HCT116 (cell line): ENCODE results near the gene TPST1. TPM values are rescaled to one million over a fixed set of nuclear protein-coding genes. Genes with fewer than 3 reads are reported as not detected.

Experiments
- ATAC-seq: fragments of 200-7000 bp; cut with Tn5 transposase; 2 replicates; pipeline ENCODE4 v1.9.1; 2020; ENCODE audit warnings: mild to moderate bottlenecking, moderate library complexity
- BruUV-seq: library from RNA; stranded (reverse); fragments of 400-500 nt; replicated peaks from 2 replicates; lab custom pipeline; 2021; lab: Mats Ljungman, UMichigan
- CTCF ChIA-PET: fragments of 300-600 bp; sonication (Branson Sonifier 250); formaldehyde crosslinking; loops from one replicate; lab custom pipeline; 2021; ENCODE audit warnings: antibody characterized with exemption; lab: Charles Lee
- POLR2A ChIA-PET: fragments of 300-600, 350-600 bp; sonication (Branson Sonifier 250); formaldehyde crosslinking; loops from one replicate; lab custom pipeline; 2021; ENCODE audit warnings: antibody characterized with exemption; lab: Charles Lee
- RAD21 ChIA-PET, 2 experiments: fragments of 300-600 bp; sonication (Branson Sonifier 250); formaldehyde crosslinking; loops; one replicate each; lab custom pipeline; 2023; ENCODE audit warnings: low total read pairs in 2 of 2; ENCODE audit not compliant: uncharacterized antibody in 2 of 2, unreplicated experiment in 2 of 2, low non-redundant PET in 1 of 2; lab: Charles Lee
- DNase-seq: peaks from one replicate; pipeline ENCODE4 v3.0.0-alpha.2; 2010; ENCODE audit warnings: low read depth, low spot score
- H2AFZ ChIP-seq: fragments of 200-600 bp; shearing (Covaris generic), sonication (generic); 2 replicates; pipeline ENCODE4 v1.6.1; 2017; ENCODE audit warnings: low read depth, mixed run types, mixed read lengths, antibody characterized with exemption, low read length; ENCODE audit not compliant: poor library complexity, severe bottlenecking
- H3K27ac ChIP-seq: 2 replicates; pipeline ENCODE4 v1.5.1; 2012; ENCODE audit warnings: low read depth, low read length
- H3K27me3 ChIP-seq: fragments of 200-600 bp; sonication (generic); 2 replicates; pipeline ENCODE4 v1.6.1; 2016; ENCODE audit warnings: mixed run types, low read length, mixed read lengths; ENCODE audit not compliant: insufficient read depth
- H3K36me3 ChIP-seq, 2 experiments: fragments of 200-500 bp in 1 of 2; fragments of 200-600 bp in 1 of 2; sonication (Bioruptor generic) in 1 of 2; sonication (generic) in 1 of 2; 2 replicates each; pipeline versions ENCODE4 v1.5.1 to v1.6.1; 2014 to 2016; ENCODE audit warnings: low read length in 2 of 2, inconsistent platforms in 1 of 2, mixed read lengths in 1 of 2, mixed run types in 1 of 2; ENCODE audit not compliant: insufficient read depth in 2 of 2, control insufficient read depth in 1 of 2
- H3K4me1 ChIP-seq, 2 experiments: fragments of 200-600 bp in 1 of 2; sonication (generic) in 1 of 2; 2 replicates each; pipeline versions ENCODE4 v1.5.1 to v1.6.1; 2012 to 2017; ENCODE audit warnings: low read length in 2 of 2, inconsistent platforms in 1 of 2, mild to moderate bottlenecking in 1 of 2, mixed read lengths in 1 of 2, mixed run types in 1 of 2, moderate library complexity in 1 of 2; ENCODE audit not compliant: insufficient read depth in 2 of 2, control insufficient read depth in 1 of 2
- H3K4me2 ChIP-seq: fragments of 200-600 bp; sonication (generic); 2 replicates; pipeline ENCODE4 v1.6.1; 2017; ENCODE audit warnings: mixed run types, low read length, mixed read lengths
- H3K4me3 ChIP-seq, 2 experiments: fragments of 200-600 bp in 1 of 2; sonication (generic) in 1 of 2; replicated peaks in 1 of 2; 2 replicates each; pipeline ENCODE4 v1.5.1; 2011 to 2016; ENCODE audit warnings: low read length in 2 of 2, control low read depth in 1 of 2, low read depth in 1 of 2, mild to moderate bottlenecking in 1 of 2, mixed read lengths in 1 of 2, mixed run types in 1 of 2
- H3K79me2 ChIP-seq: fragments of 200-600 bp; sonication (generic); 2 replicates; pipeline ENCODE4 v1.6.1; 2017; ENCODE audit warnings: mild to moderate bottlenecking, mixed run types, low read length, moderate library complexity, mixed read lengths; ENCODE audit not compliant: insufficient read depth
- H3K9ac ChIP-seq: fragments of 200-600 bp; sonication (generic); 2 replicates; pipeline ENCODE4 v1.6.1; 2016; ENCODE audit warnings: low read length, mixed read lengths
- H3K9me2 ChIP-seq: fragments of 200-600 bp; sonication (generic), shearing (Covaris generic); 2 replicates; pipeline ENCODE4 v1.6.1; 2017; ENCODE audit warnings: mixed run types, mild to moderate bottlenecking, moderate library complexity; ENCODE audit not compliant: insufficient read depth
- H3K9me3 ChIP-seq, 2 experiments: fragments of 200-500 bp in 1 of 2; fragments of 200-600 bp in 1 of 2; sonication (Bioruptor generic) in 1 of 2; sonication (generic) in 1 of 2; 2 replicates each; pipeline ENCODE4 v1.6.1; 2014 to 2017; ENCODE audit warnings: low read length in 2 of 2, mixed read lengths in 2 of 2, inconsistent platforms in 1 of 2, low read depth in 1 of 2, mild to moderate bottlenecking in 1 of 2, mixed run types in 1 of 2, moderate library complexity in 1 of 2; ENCODE audit not compliant: control insufficient read depth in 1 of 2, insufficient read depth in 1 of 2
- H4K20me1 ChIP-seq: fragments of 200-600 bp; sonication (generic), shearing (Covaris generic); 2 replicates; pipeline ENCODE4 v1.6.1; 2017; ENCODE audit warnings: mixed run types, mild to moderate bottlenecking, moderate library complexity; ENCODE audit not compliant: insufficient read depth
- ATF3 ChIP-seq: IDR thresholded peaks from 2 replicates; pipeline ENCODE4 v1.6.1; 2012
- CBX3 ChIP-seq: IDR thresholded peaks from 2 replicates; pipeline ENCODE4 v1.6.1; 2012; ENCODE audit warnings: low read depth
- EGR1 ChIP-seq: IDR thresholded peaks from 2 replicates; pipeline ENCODE4 v1.6.1; 2012; ENCODE audit warnings: low read depth
- ELF1 ChIP-seq: IDR thresholded peaks from 2 replicates; pipeline ENCODE4 v1.6.1; 2012; ENCODE audit warnings: low read depth, borderline replicate concordance
- EZH2phosphoT487 ChIP-seq: fragments of 200-600 bp; IDR thresholded peaks from 2 replicates; pipeline ENCODE4 v1.6.1; 2018; ENCODE audit warnings: antibody characterized with exemption, borderline replicate concordance
- JUND ChIP-seq: IDR thresholded peaks from 2 replicates; pipeline ENCODE4 v1.6.1; 2012
- MAX ChIP-seq: IDR thresholded peaks from 2 replicates; pipeline ENCODE4 v1.6.1; 2012
- POLR2A ChIP-seq: IDR thresholded peaks from 2 replicates; pipeline ENCODE4 v1.7.0; 2011; ENCODE audit warnings: borderline replicate concordance; ENCODE audit not compliant: insufficient read depth, insufficient read length; ENCODE audit errors: extremely low read depth
- SIN3A ChIP-seq: IDR thresholded peaks from 2 replicates; pipeline ENCODE4 v1.6.1; 2012; ENCODE audit warnings: low read depth
- SP1 ChIP-seq: IDR thresholded peaks from 2 replicates; pipeline ENCODE4 v1.6.1; 2012; ENCODE audit warnings: low read depth
- SRF ChIP-seq: IDR thresholded peaks from 2 replicates; pipeline ENCODE4 v1.6.1; 2012; ENCODE audit warnings: low read depth
- ZNF274 ChIP-seq: fragments of 200-500 bp; sonication (Bioruptor generic); IDR thresholded peaks from 2 replicates; pipeline ENCODE4 v1.6.1; 2014; ENCODE audit warnings: mild to moderate bottlenecking, low read depth, low read length, inconsistent platforms
- intact Hi-C: fragments of 100-400 bp; cut with micrococcal nuclease; formaldehyde crosslinking; loops from 2 replicates; pipeline ENCODE4 v1.10.0; 2022
- total RNA-seq: library from RNA; stranded (reverse); gene quantifications from one replicate; pipeline ENCODE4 v1.2.1, GENCODE V29; 2021; ENCODE audit not compliant: unreplicated experiment
- TF ChIP-seq, protein P1 (sequence below), 3 experiments: fragments of 200-600 bp in 1 of 3; sonication (generic) in 1 of 3; IDR thresholded peaks in 2 of 3; conservative IDR thresholded peaks in 1 of 3; 2 replicates each; pipeline ENCODE4 v1.5.1; 2012 to 2017; ENCODE audit warnings: low read depth in 2 of 3, low read length in 2 of 3, antibody characterized with exemption in 1 of 3, borderline replicate concordance in 1 of 3, control low read depth in 1 of 3, mild to moderate bottlenecking in 1 of 3, mixed read lengths in 1 of 3, mixed run types in 1 of 3, moderate library complexity in 1 of 3; ENCODE audit not compliant: insufficient read depth in 1 of 3
- TF ChIP-seq, protein P2 (sequence below): IDR thresholded peaks from 2 replicates; pipeline ENCODE4 v1.6.1; 2011; ENCODE audit warnings: mild to moderate bottlenecking, low read length, moderate library complexity; ENCODE audit not compliant: insufficient replicate concordance; ENCODE audit errors: extremely low read depth

TPST1 gene
- total RNA-seq, 1 experiment from 2014 or later: 11.4 TPM

- TF ChIP-seq, protein P1, sequence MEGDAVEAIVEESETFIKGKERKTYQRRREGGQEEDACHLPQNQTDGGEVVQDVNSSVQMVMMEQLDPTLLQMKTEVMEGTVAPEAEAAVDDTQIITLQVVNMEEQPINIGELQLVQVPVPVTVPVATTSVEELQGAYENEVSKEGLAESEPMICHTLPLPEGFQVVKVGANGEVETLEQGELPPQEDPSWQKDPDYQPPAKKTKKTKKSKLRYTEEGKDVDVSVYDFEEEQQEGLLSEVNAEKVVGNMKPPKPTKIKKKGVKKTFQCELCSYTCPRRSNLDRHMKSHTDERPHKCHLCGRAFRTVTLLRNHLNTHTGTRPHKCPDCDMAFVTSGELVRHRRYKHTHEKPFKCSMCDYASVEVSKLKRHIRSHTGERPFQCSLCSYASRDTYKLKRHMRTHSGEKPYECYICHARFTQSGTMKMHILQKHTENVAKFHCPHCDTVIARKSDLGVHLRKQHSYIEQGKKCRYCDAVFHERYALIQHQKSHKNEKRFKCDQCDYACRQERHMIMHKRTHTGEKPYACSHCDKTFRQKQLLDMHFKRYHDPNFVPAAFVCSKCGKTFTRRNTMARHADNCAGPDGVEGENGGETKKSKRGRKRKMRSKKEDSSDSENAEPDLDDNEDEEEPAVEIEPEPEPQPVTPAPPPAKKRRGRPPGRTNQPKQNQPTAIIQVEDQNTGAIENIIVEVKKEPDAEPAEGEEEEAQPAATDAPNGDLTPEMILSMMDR (IDR thresholded peaks at IDR 0.05 in 2 of 3, conservative IDR thresholded peaks at IDR 0.05 in 1 of 3; ENCODE audit: borderline replicate concordance in 1 of 3, insufficient read depth in 1 of 3, low read depth in 2 of 3, low read length in 2 of 3): no peak
- TF ChIP-seq POLR2A: no peak
- TF ChIP-seq SP1: peak; percentile 37
- TF ChIP-seq EZH2phosphoT487: no peak
Observed at GRCh38 chr7:66283003-66283920, 78.1 kb downstream of the TPST1 start (continued).

DNA sequence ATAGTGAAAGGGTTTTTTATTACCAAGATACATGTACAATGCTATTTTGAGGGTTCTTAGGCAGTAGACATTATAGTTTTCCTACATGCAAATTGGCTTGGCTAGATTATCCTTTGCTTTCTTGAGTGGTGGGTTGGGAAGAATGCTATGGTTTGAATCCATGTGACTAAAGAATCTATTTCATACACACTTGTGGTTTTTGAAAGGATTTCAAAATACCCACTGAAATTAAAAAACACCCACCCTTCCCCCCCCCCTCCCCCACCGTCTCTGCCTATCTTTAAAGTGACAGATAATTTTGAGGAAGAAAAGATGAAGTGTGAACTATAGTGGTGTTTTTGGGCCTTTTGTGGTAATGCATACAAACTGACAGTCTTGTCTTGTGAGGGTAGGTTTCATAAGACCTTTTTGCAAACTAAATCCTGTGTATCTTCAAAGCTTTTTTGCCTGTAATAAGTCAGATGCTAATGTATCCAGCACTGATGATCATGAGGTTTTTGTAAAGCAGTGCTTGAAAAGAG lies 90.9 kb downstream of the TPST1 start:
- DNase-seq (no peak), ATAC-seq (no peak)
- H3K27me3 ChIP-seq: no peaks in the 10 kb centered on the region
- H3K4me1 ChIP-seq: peaks cover 0 to 5% of the 10 kb centered on the region in 2 experiments; a peak in 2 of 4 replicates
- H3K27ac ChIP-seq: no peak overlapping the region
- H2AFZ ChIP-seq: no peak overlapping the region
- no peaks in the 10 kb centered on the region for H3K36me3 ChIP-seq
- ChIA-PET CTCF (no interaction called here), POLR2A (no interaction called here), RAD21 (no interaction called here)
- H3K9me3 ChIP-seq: peaks cover 0 to 17% of the 10 kb centered on the region in 2 experiments; a peak in 1 of 4 replicates
- no peak overlapping the region for H3K4me2 ChIP-seq
- H3K9me2 ChIP-seq: no peaks in the 10 kb centered on the region
- H3K9ac ChIP-seq: no peak overlapping the region
- H3K79me2 ChIP-seq: no peaks in the 10 kb centered on the region
- H3K4me3 ChIP-seq: no peak overlapping the region
- intact Hi-C loops: no loop called here
- no peaks in the 10 kb centered on the region for H4K20me1 ChIP-seq
- BruUV-seq: no TSS peak
- TF ChIP-seq CBX3 (no peak), SP1 (no peak), JUND (no peak), ZNF274 (no peak), ATF3 (no peak), ELF1 (no peak), MAX (no peak), EGR1 (no peak), SIN3A (no peak), SRF (no peak)
- TF ChIP-seq, protein P2, sequence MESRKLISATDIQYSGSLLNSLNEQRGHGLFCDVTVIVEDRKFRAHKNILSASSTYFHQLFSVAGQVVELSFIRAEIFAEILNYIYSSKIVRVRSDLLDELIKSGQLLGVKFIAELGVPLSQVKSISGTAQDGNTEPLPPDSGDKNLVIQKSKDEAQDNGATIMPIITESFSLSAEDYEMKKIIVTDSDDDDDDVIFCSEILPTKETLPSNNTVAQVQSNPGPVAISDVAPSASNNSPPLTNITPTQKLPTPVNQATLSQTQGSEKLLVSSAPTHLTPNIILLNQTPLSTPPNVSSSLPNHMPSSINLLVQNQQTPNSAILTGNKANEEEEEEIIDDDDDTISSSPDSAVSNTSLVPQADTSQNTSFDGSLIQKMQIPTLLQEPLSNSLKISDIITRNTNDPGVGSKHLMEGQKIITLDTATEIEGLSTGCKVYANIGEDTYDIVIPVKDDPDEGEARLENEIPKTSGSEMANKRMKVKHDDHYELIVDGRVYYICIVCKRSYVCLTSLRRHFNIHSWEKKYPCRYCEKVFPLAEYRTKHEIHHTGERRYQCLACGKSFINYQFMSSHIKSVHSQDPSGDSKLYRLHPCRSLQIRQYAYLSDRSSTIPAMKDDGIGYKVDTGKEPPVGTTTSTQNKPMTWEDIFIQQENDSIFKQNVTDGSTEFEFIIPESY: no peak
